Measurements from ENCODE around the gene PNPLA6. TPM values are rescaled to one million over a fixed set of nuclear protein-coding genes. Genes with fewer than 3 reads are reported as not detected.
A peak's percentile ranks its signal among the peaks of the same experiment; 100 is the strongest.

PNPLA6 gene
- total and polyA plus RNA-seq, 2 of the 8 experiments (the other 6 are each of a cell fraction or from before 2014, with no cell fraction given), result 55.1 to 121 TPM

GRCh38 chr19:7522072-7522922 lies 13.2 kb upstream of the PNPLA6 start, which contains the start of gene MCOLN1 (continued):
- TF ChIP-seq CREB1 (IDR thresholded peaks at IDR 0.05) (peak; percentile 85), SP1 (IDR thresholded peaks at IDR 0.05; ENCODE audit: low read depth, low read length) (peak; percentile 91), TCF12 (IDR thresholded peaks at IDR 0.05; ENCODE audit: low read depth, low read length) (peak; percentile 62; the same call in 1 of the 2 replicates), BACH1 (IDR thresholded peaks at IDR 0.05; ENCODE audit: low read length) (no peak), ASH2L (IDR thresholded peaks at IDR 0.05; ENCODE audit: low read length) (peak; percentile 34), KDM1A (IDR thresholded peaks at IDR 0.05; ENCODE audit: borderline replicate concordance, low read length) (no peak), SUZ12 (IDR thresholded peaks at IDR 0.05; ENCODE audit: low read length) (no peak), HDAC2 (IDR thresholded peaks at IDR 0.05; ENCODE audit: borderline replicate concordance in 1 of 2, low read depth in 2 of 2, low read length in 2 of 2) (peak; percentile 62 to 89; a peak in 3 of 4 replicates), POU5F1 (IDR thresholded peaks at IDR 0.05; ENCODE audit: low read depth, low read length) (no peak), SP4 (IDR thresholded peaks at IDR 0.05; ENCODE audit: low read length) (peak; percentile 99), CTBP2 (IDR thresholded peaks at IDR 0.05; ENCODE audit: borderline replicate concordance, insufficient read depth, insufficient read length, low read length) (no peak), NRF1 (IDR thresholded peaks at IDR 0.05; ENCODE audit: low read depth, low read length) (peak; percentile 83), POLR2AphosphoS5 (IDR thresholded peaks at IDR 0.05; ENCODE audit: low read depth, low read length) (0 out of 2 replicates have a peak, but pooled peaks have one; percentile 51), RFX5 (IDR thresholded peaks at IDR 0.05; ENCODE audit: borderline replicate concordance, low read depth, low read length) (no peak), PHF8 (conservative IDR thresholded peaks at IDR 0.05; ENCODE audit: low read depth, low read length) (peak; percentile 55; the same call in 1 of the 2 replicates), CBX5 (IDR thresholded peaks at IDR 0.05; ENCODE audit: low read depth, low read length) (no peak), RXRA (IDR thresholded peaks at IDR 0.05; ENCODE audit: insufficient read depth, low read depth, low read length) (no peak), JUND (IDR thresholded peaks at IDR 0.05; ENCODE audit: low read length) (no peak), KDM5A (IDR thresholded peaks at IDR 0.05; ENCODE audit: low read length) (peak; percentile 76; the same call in 1 of the 2 replicates), TEAD4 (IDR thresholded peaks at IDR 0.05; ENCODE audit: low read depth, low read length) (no peak; the same call in 1 of the 2 replicates), ZNF274 (IDR thresholded peaks at IDR 0.05; ENCODE audit: borderline replicate concordance, extremely low read depth, low read length) (no peak), SIN3A (conservative IDR thresholded peaks at IDR 0.05 in 1 of 2, IDR thresholded peaks at IDR 0.05 in 1 of 2; ENCODE audit: low read depth in 1 of 2, low read length in 2 of 2) (peak; percentile 93 to 99), SAP30 (IDR thresholded peaks at IDR 0.05; ENCODE audit: insufficient read depth, insufficient replicate concordance, low read length) (peak; percentile 26), JUN (IDR thresholded peaks at IDR 0.05; ENCODE audit: low read depth, low read length) (no peak)

Measured in H1 (cell line).